Measurements from ENCODE around the gene R3HDM4. TPM values are rescaled to one million over a fixed set of nuclear protein-coding genes. Genes with fewer than 3 reads are reported as not detected.

Gene R3HDM4
- total and polyA plus RNA-seq, 9 of the 15 experiments (the other 6 are each of a cell fraction or from before 2014, with no cell fraction given), result 3.2 to 154 (median 59.0) TPM

DNA sequence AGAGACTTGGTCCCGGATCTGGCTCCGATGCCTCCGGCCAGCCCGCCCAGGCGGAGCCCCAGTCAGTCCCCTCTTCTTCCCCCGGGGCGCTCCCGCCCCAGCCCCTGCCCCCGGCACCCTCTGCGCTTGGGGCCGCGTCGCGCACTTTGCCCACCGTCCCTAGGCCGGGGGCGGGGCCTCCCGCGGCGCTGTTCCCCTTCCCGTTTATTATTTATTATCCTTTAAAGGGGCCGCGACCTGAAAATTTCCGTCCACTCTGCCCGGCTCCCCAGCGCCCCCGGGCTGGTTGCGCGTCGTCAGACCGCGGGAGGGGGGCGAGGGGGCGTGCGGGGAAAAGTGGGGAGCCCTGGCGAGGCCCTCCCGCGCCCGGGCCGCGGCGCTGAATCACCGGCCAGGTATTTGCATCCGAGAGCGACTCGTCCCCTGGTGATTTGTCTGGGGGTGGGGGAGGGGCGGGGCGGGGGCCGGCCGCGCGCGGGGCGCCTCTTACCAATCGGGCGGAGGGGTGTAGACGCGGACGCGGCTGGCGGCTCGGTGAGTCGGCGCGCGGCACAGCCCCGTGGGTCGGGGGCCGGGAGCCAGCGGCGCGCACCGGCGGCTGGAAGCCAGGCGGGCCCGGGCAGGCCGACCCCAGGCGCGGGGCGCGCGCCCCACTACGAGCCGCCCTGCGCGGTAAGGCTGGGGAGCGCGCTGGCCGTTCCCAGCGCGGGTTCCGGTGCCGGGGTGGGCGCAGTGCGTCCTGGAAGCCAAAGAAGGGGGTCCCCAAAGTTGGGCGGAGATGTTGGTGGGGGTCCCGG lies 12.7 kb upstream of the R3HDM4 start, which contains the start of gene ARID3A (continued):
- TF ChIP-seq GATAD2A (IDR thresholded peaks at IDR 0.05), result no peak
- no peak for TF ChIP-seq ZNF165 (CRISPR knock-in tag; IDR thresholded peaks at IDR 0.05; ENCODE audit: borderline replicate concordance)
- no peak for TF ChIP-seq ZNF766 (CRISPR knock-in tag; conservative IDR thresholded peaks at IDR 0.05)
- TF ChIP-seq ZFP36 (IDR thresholded peaks at IDR 0.05; ENCODE audit: low read depth, low read length, partially characterized antibody), result no peak
- peak; percentile 90 for TF ChIP-seq EGR1 (conservative IDR thresholded peaks at IDR 0.05)
- peak; percentile 50; the same call in 1 of the 2 replicates for TF ChIP-seq CREB1 (IDR thresholded peaks at IDR 0.05)
- no peak; the same call in 1 of the 2 replicates for TF ChIP-seq CREB1 (CRISPR knock-in tag; IDR thresholded peaks at IDR 0.05)
- TF ChIP-seq DMBX1 (CRISPR knock-in tag; IDR thresholded peaks at IDR 0.05; ENCODE audit: borderline replicate concordance), result no peak
- 0 out of 4 replicates have a peak, but pooled peaks of 1 of the 2 experiments have one; percentile 6 for TF ChIP-seq KDM1A (IDR thresholded peaks at IDR 0.05)
- no peak for TF ChIP-seq NFXL1 (CRISPR knock-in tag; IDR thresholded peaks at IDR 0.05)
- TF ChIP-seq, protein P1, sequence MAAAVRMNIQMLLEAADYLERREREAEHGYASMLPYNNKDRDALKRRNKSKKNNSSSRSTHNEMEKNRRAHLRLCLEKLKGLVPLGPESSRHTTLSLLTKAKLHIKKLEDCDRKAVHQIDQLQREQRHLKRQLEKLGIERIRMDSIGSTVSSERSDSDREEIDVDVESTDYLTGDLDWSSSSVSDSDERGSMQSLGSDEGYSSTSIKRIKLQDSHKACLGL (CRISPR knock-in tag; IDR thresholded peaks at IDR 0.05; ENCODE audit: borderline replicate concordance, poor library complexity, severe bottlenecking), result no peak
- peak; percentile 71 for TF ChIP-seq FOSL1 (tag; conservative IDR thresholded peaks at IDR 0.05)
- TF ChIP-seq SMAD4 (CRISPR knock-in tag; conservative IDR thresholded peaks at IDR 0.05), result 0 out of 2 replicates have a peak, but pooled peaks have one; percentile 23
- TF ChIP-seq, protein P2, sequence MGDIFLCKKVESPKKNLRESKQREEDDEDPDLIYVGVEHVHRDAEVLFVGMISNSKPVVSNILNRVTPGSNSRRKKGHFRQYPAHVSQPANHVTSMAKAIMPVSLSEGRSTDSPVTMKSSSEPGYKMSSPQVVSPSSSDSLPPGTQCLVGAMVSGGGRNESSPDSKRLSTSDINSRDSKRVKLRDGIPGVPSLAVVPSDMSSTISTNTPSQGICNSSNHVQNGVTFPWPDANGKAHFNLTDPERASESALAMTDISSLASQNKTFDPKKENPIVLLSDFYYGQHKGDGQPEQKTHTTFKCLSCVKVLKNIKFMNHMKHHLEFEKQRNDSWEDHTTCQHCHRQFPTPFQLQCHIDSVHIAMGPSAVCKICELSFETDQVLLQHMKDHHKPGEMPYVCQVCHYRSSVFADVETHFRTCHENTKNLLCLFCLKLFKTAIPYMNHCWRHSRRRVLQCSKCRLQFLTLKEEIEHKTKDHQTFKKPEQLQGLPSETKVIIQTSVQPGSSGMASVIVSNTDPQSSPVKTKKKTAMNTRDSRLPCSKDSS (IDR thresholded peaks at IDR 0.05; ENCODE audit: low read depth, partially characterized antibody), result no peak
- no peak for TF ChIP-seq BCL6 (CRISPR knock-in tag; IDR thresholded peaks at IDR 0.05)
- TF ChIP-seq IFI16 (CRISPR knock-in tag; IDR thresholded peaks at IDR 0.05), result no peak
- no peak for TF ChIP-seq TCF3 (CRISPR knock-in tag; IDR thresholded peaks at IDR 0.05)
- TF ChIP-seq, protein P3, sequence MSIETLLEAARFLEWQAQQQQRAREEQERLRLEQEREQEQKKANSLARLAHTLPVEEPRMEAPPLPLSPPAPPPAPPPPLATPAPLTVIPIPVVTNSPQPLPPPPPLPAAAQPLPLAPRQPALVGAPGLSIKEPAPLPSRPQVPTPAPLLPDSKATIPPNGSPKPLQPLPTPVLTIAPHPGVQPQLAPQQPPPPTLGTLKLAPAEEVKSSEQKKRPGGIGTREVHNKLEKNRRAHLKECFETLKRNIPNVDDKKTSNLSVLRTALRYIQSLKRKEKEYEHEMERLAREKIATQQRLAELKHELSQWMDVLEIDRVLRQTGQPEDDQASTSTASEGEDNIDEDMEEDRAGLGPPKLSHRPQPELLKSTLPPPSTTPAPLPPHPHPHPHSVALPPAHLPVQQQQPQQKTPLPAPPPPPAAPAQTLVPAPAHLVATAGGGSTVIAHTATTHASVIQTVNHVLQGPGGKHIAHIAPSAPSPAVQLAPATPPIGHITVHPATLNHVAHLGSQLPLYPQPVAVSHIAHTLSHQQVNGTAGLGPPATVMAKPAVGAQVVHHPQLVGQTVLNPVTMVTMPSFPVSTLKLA (conservative IDR thresholded peaks at IDR 0.05), result peak; percentile 16 to 74; a peak in 2 of 4 replicates
- TF ChIP-seq POLR2AphosphoS2 (IDR thresholded peaks at IDR 0.05; ENCODE audit: low read length), result no peak
- TF ChIP-seq ZNF408 (CRISPR knock-in tag; IDR thresholded peaks at IDR 0.05; ENCODE audit: low read depth), result no peak
- no peak; the same call in 1 of the 2 replicates for TF ChIP-seq CBX1 (IDR thresholded peaks at IDR 0.05; ENCODE audit: low read depth)
- no peak for TF ChIP-seq FOS (IDR thresholded peaks at IDR 0.05; ENCODE audit: extremely low read depth, insufficient read length)
- TF ChIP-seq FOXA1 (IDR thresholded peaks at IDR 0.05; ENCODE audit: borderline replicate concordance), result no peak
- TF ChIP-seq, protein P4, sequence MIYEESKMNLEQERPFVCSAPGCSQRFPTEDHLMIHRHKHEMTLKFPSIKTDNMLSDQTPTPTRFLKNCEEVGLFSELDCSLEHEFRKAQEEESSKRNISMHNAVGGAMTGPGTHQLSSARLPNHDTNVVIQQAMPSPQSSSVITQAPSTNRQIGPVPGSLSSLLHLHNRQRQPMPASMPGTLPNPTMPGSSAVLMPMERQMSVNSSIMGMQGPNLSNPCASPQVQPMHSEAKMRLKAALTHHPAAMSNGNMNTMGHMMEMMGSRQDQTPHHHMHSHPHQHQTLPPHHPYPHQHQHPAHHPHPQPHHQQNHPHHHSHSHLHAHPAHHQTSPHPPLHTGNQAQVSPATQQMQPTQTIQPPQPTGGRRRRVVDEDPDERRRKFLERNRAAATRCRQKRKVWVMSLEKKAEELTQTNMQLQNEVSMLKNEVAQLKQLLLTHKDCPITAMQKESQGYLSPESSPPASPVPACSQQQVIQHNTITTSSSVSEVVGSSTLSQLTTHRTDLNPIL (CRISPR knock-in tag; IDR thresholded peaks at IDR 0.05), result no peak
- peak; percentile 13 for TF ChIP-seq CXXC5 (CRISPR knock-in tag; IDR thresholded peaks at IDR 0.05)

All from K562 (cell line).